H1 (cell line): ENCODE measurements around the gene SLC30A5. TPM values are rescaled to one million over a fixed set of nuclear protein-coding genes. Genes with fewer than 3 reads are reported as not detected.

ENCODE experiments used
- CTCF ChIA-PET: fragments of 300-600 bp; sonication (Branson Sonifier 250); formaldehyde crosslinking; loops from one replicate; lab custom pipeline; 2021; ENCODE audit not compliant: partially characterized antibody; lab: Charles Lee
- POLR2A ChIA-PET: fragments of 300-600 bp; sonication (Branson Sonifier 250); formaldehyde crosslinking; loops from one replicate; lab custom pipeline; 2021; ENCODE audit warnings: inconsistent platforms; ENCODE audit not compliant: partially characterized antibody; lab: Charles Lee
- DNase-seq, 2 experiments: peaks; one replicate each; pipeline versions ENCODE4 v3.0.0 to v3.0.0-alpha.2; 2010 to 2022; ENCODE audit warnings: low spot score in 2 of 2, low read depth in 1 of 2, mixed read lengths in 1 of 2
- FAIRE-seq: peaks from 2 replicates; lab custom pipeline; 2011; peaks lifted over from hg19 to GRCh38; lab: Jason Lieb, UNC
- H2AFZ ChIP-seq: 2 replicates; pipeline ENCODE4 v1.8.1; 2012; ENCODE audit warnings: low read length, inconsistent platforms
- H2AK5ac ChIP-seq: 2 replicates; pipeline ENCODE4 v1.6.1; 2013; ENCODE audit warnings: low read depth, low read length
- H2BK120ac ChIP-seq: replicated peaks from 2 replicates; pipeline ENCODE3; 2013; ENCODE audit warnings: low read depth, low read length, inconsistent platforms
- H2BK12ac ChIP-seq: 2 replicates; pipeline ENCODE4 v1.6.1; 2013; ENCODE audit warnings: low read depth, low read length
- H2BK15ac ChIP-seq: 2 replicates; pipeline ENCODE4 v1.6.1; 2013; ENCODE audit warnings: low read length
- H2BK20ac ChIP-seq: 2 replicates; pipeline ENCODE4 v1.6.1; 2013; ENCODE audit warnings: low read length
- H2BK5ac ChIP-seq: 2 replicates; pipeline ENCODE4 v1.6.1; 2013; ENCODE audit warnings: low read depth, low read length
- H3K14ac ChIP-seq: 2 replicates; pipeline ENCODE4 v1.6.1; 2013; ENCODE audit warnings: inconsistent platforms; ENCODE audit not compliant: insufficient read length
- H3K18ac ChIP-seq: 2 replicates; pipeline ENCODE4 v1.6.1; 2013; ENCODE audit warnings: low read length; ENCODE audit errors: extremely low read depth
- H3K23ac ChIP-seq: 2 replicates; pipeline ENCODE4 v1.6.1; 2013; ENCODE audit warnings: inconsistent platforms; ENCODE audit not compliant: insufficient read length
- H3K23me2 ChIP-seq: 2 replicates; pipeline ENCODE4 v1.6.1; 2013; ENCODE audit warnings: low read depth, low read length
- H3K27ac ChIP-seq: 2 replicates; pipeline ENCODE4 v1.6.1; 2011; ENCODE audit warnings: low read depth, low read length, inconsistent platforms
- H3K27me3 ChIP-seq, 4 experiments: replicated peaks in 1 of 4; 1 replicate in 1 of 4; 2 replicates in 3 of 4; pipeline versions ENCODE4 v1.6.1 to v1.8.1; 2011 to 2013; ENCODE audit warnings: low read length in 3 of 4, mild to moderate bottlenecking in 3 of 4, inconsistent platforms in 2 of 4, mixed read lengths in 2 of 4, moderate library complexity in 1 of 4; ENCODE audit not compliant: control insufficient read depth in 3 of 4, insufficient read depth in 3 of 4; ENCODE audit errors: extremely low read depth in 1 of 4
- H3K36me3 ChIP-seq, 4 experiments: 2 replicates each; pipeline versions ENCODE4 v1.6.1 to v1.8.1; 2011 to 2013; ENCODE audit warnings: mild to moderate bottlenecking in 4 of 4, low read length in 3 of 4, moderate library complexity in 2 of 4, control low read depth in 1 of 4, inconsistent platforms in 1 of 4; ENCODE audit not compliant: insufficient read depth in 4 of 4, control insufficient read depth in 2 of 4
- H3K4ac ChIP-seq: replicated peaks from 2 replicates; pipeline ENCODE3; 2013; ENCODE audit warnings: low read length, low read depth, mixed read lengths, inconsistent platforms; ENCODE audit not compliant: insufficient read length
- H3K4me1 ChIP-seq, 4 experiments: replicated peaks in 1 of 4; 1 replicate in 1 of 4; 2 replicates in 3 of 4; pipeline versions ENCODE4 v1.6.1 to v1.8.1; 2011 to 2013; ENCODE audit warnings: low read length in 3 of 4, inconsistent platforms in 2 of 4, mixed read lengths in 1 of 4; ENCODE audit not compliant: insufficient read depth in 4 of 4, control insufficient read depth in 3 of 4
- H3K4me2 ChIP-seq, 2 experiments: 2 replicates each; pipeline versions ENCODE4 v1.6.1 to v1.8.1; 2011 to 2013; ENCODE audit warnings: low read depth in 2 of 2, low read length in 2 of 2, control low read depth in 1 of 2, inconsistent platforms in 1 of 2, mild to moderate bottlenecking in 1 of 2; ENCODE audit not compliant: insufficient read depth in 1 of 2
- H3K4me3 ChIP-seq, 4 experiments: fragments of 200-600, 300-600 bp in 1 of 4; sonication (generic), shearing (Covaris generic), sonication (Bioruptor Twin) in 1 of 4; 2 replicates each; pipeline versions ENCODE4 v1.5.1 to v1.8.1; 2011 to 2016; ENCODE audit warnings: low read length in 4 of 4, low read depth in 3 of 4, control low read depth in 2 of 4, inconsistent platforms in 2 of 4, mild to moderate bottlenecking in 2 of 4, mixed read lengths in 1 of 4, moderate library complexity in 1 of 4; ENCODE audit not compliant: insufficient read depth in 2 of 4; ENCODE audit errors: extremely low read depth in 1 of 4
- H3K56ac ChIP-seq: replicated peaks from 2 replicates; pipeline ENCODE3; 2013; ENCODE audit warnings: low read depth, mild to moderate bottlenecking, mixed read lengths, low read length, inconsistent platforms; ENCODE audit not compliant: insufficient read length
- H3K79me1 ChIP-seq: 2 replicates; pipeline ENCODE4 v1.6.1; 2013; ENCODE audit warnings: low read depth, low read length, control low read depth
- H3K79me2 ChIP-seq, 2 experiments: 2 replicates each; pipeline versions ENCODE4 v1.6.1 to v1.8.1; 2012 to 2013; ENCODE audit warnings: low read length in 2 of 2, mild to moderate bottlenecking in 2 of 2, inconsistent platforms in 1 of 2; ENCODE audit not compliant: insufficient read depth in 2 of 2, control insufficient read depth in 1 of 2
- H3K9ac ChIP-seq, 4 experiments: replicated peaks in 1 of 4; 1 replicate in 1 of 4; 2 replicates in 3 of 4; pipeline versions ENCODE4 v1.6.1 to v1.8.1; 2011 to 2013; ENCODE audit warnings: low read depth in 3 of 4, low read length in 3 of 4, control low read depth in 2 of 4, mild to moderate bottlenecking in 2 of 4, moderate library complexity in 2 of 4, inconsistent platforms in 1 of 4; ENCODE audit errors: extremely low read depth in 1 of 4
- H3K9me3 ChIP-seq, 2 experiments: 2 replicates each; pipeline versions ENCODE4 v1.6.1 to v1.8.1; 2012 to 2013; ENCODE audit warnings: mild to moderate bottlenecking in 2 of 2, moderate library complexity in 2 of 2, control low read depth in 1 of 2, inconsistent platforms in 1 of 2, low read depth in 1 of 2, low read length in 1 of 2, mixed read lengths in 1 of 2; ENCODE audit not compliant: insufficient read depth in 2 of 2
- H4K20me1 ChIP-seq, 2 experiments: replicated peaks in 1 of 2; 2 replicates each; pipeline versions ENCODE3 to v1.8.1; 2011 to 2013; ENCODE audit warnings: inconsistent platforms in 2 of 2, low read length in 2 of 2, mild to moderate bottlenecking in 1 of 2; ENCODE audit not compliant: insufficient read depth in 2 of 2, control insufficient read depth in 1 of 2
- H4K5ac ChIP-seq: 2 replicates; pipeline ENCODE4 v1.6.1; 2013; ENCODE audit warnings: low read length, low read depth, mixed read lengths, inconsistent platforms; ENCODE audit not compliant: insufficient read length
- H4K8ac ChIP-seq: 2 replicates; pipeline ENCODE4 v1.8.0; 2013; ENCODE audit warnings: mild to moderate bottlenecking, moderate library complexity, low read length, inconsistent platforms; ENCODE audit not compliant: insufficient read depth; ENCODE audit errors: extremely low read depth
- H4K91ac ChIP-seq: replicated peaks from 2 replicates; pipeline ENCODE3; 2013; ENCODE audit warnings: low read length, mixed read lengths, inconsistent platforms; ENCODE audit not compliant: insufficient read length
- CBX5 ChIP-seq: fragments of 300-800, 300-1000 bp; sonication (generic); IDR thresholded peaks from 2 replicates; pipeline ENCODE4 v1.7.1; 2016; ENCODE audit warnings: antibody characterized with exemption, low read length, low read depth
- FOSL1 ChIP-seq: IDR thresholded peaks from 2 replicates; pipeline ENCODE4 v1.6.1; 2011; ENCODE audit warnings: mild to moderate bottlenecking, low read depth, low read length, moderate library complexity; ENCODE audit not compliant: insufficient read depth
- HDAC2 ChIP-seq, 2 experiments: fragments of 300-600 bp in 1 of 2; sonication (generic) in 1 of 2; IDR thresholded peaks; 2 replicates each; pipeline ENCODE4 v1.6.1; 2011 to 2012; ENCODE audit warnings: low read depth in 2 of 2, low read length in 2 of 2, mild to moderate bottlenecking in 2 of 2, moderate library complexity in 2 of 2, borderline replicate concordance in 1 of 2, inconsistent platforms in 1 of 2
- KDM5A ChIP-seq: fragments of 200-600 bp; IDR thresholded peaks from 2 replicates; pipeline ENCODE4 v1.7.1; 2012; ENCODE audit warnings: mild to moderate bottlenecking, low read length, inconsistent platforms, mixed read lengths
- SIX5 ChIP-seq: IDR thresholded peaks from 2 replicates; pipeline ENCODE4 v1.6.1; 2011; ENCODE audit warnings: mild to moderate bottlenecking, low read depth, low read length
- SUZ12 ChIP-seq: fragments of 200-600 bp; sonication (generic); IDR thresholded peaks from 2 replicates; pipeline ENCODE4 v1.6.1; 2012; ENCODE audit warnings: mild to moderate bottlenecking, inconsistent platforms, low read length, moderate library complexity, mixed read lengths
- TAF1 ChIP-seq: IDR thresholded peaks from 2 replicates; pipeline ENCODE4 v1.6.1; 2011; ENCODE audit warnings: mild to moderate bottlenecking, low read depth, low read length
- WGBS, 2 experiments: shearing (Covaris generic) in 1 of 2; methylation state at CpG; one replicate each; pipeline versions ENCODE4 v1.1.6 to v1.1.7; 2013 to 2015; ENCODE audit warnings: low lambda C conversion rate in 2 of 2, mixed read lengths in 2 of 2, inconsistent platforms in 1 of 2, low coverage in 1 of 2, missing lambda C conversion rate in 1 of 2; ENCODE audit not compliant: insufficient replicate concordance in 2 of 2, insufficient coverage in 1 of 2, insufficient read length in 1 of 2; ENCODE audit errors: extremely low coverage in 1 of 2, missing lambda C conversion rate in 1 of 2; 5-methylcytosine and 5-hydroxymethylcytosine counted together
- polyA plus RNA-seq, 7 experiments: library from polyadenylated mRNA; depleted of rRNA in 3 of 7; stranded (reverse) in 5 of 7; unstranded in 2 of 7; fragments of >200 nt in 5 of 7; fragments of 200-250 nt in 2 of 7; gene quantifications; 1 replicate in 5 of 7; 2 replicates in 1 of 7; 4 replicates in 1 of 7; pipeline versions ENCODE4 v1.2.1 to v1.2.3, GENCODE V29; 2011 to 2013; ENCODE audit warnings: missing spikeins in 2 of 7, mixed read lengths in 2 of 7
- total RNA-seq: library from RNA; stranded (reverse); fragmentation: NEBNext Ultra II Directional; extraction: Animal tissue kit (Norgen Biotek cat#: 25700); gene quantifications from 2 replicates; pipeline ENCODE4 v1.2.1, GENCODE V29; 2021

The SLC30A5 gene
- total and polyA plus RNA-seq, 2 of the 8 experiments (the other 6 are each of a cell fraction or from before 2014, with no cell fraction given): 31.0 to 43.5 TPM

- no peak overlapping the region for H2BK12ac ChIP-seq
- no peak overlapping the region for H3K9ac ChIP-seq
- H3K56ac ChIP-seq: no peak overlapping the region
- H3K27ac ChIP-seq: no peak overlapping the region
- H2BK5ac ChIP-seq: no peak overlapping the region
- DNase-seq: no peak
- H4K20me1 ChIP-seq: no peaks in the 10 kb centered on the region
- H2BK120ac ChIP-seq: no peak overlapping the region
- no peak overlapping the region for H3K4me3 ChIP-seq
- H3K79me1 ChIP-seq: no peaks in the 10 kb centered on the region
- H3K9me3 ChIP-seq: no peaks in the 10 kb centered on the region
- no peaks in the 10 kb centered on the region for H3K4me1 ChIP-seq
- no peak overlapping the region for H4K5ac ChIP-seq
- H3K23ac ChIP-seq: no peak overlapping the region
- H2AFZ ChIP-seq: no peak overlapping the region
- ChIA-PET CTCF (no interaction called here), POLR2A (interaction anchor here (1.0 to 1.5 kb wide), 2 partner anchors 32 to 35 kb away, joined by 3 to 4 read pairs; partner anchors contain the start of gene CENPH)
- no peaks in the 10 kb centered on the region for H3K79me2 ChIP-seq
- no peak overlapping the region for H3K4ac ChIP-seq
- no peak overlapping the region for H2BK15ac ChIP-seq
- no peak overlapping the region for H2BK20ac ChIP-seq
- no peaks in the 10 kb centered on the region for H3K36me3 ChIP-seq
- no peak for FAIRE-seq
- H2AK5ac ChIP-seq: no peak overlapping the region
- no peaks in the 10 kb centered on the region for H3K23me2 ChIP-seq
- no peak overlapping the region for H3K18ac ChIP-seq
- no peak overlapping the region for H4K8ac ChIP-seq
- H4K91ac ChIP-seq: no peak overlapping the region
- no peak overlapping the region for H3K14ac ChIP-seq
- TF ChIP-seq TAF1: no peak
- TF ChIP-seq SIX5: no peak
- no peak for TF ChIP-seq FOSL1
- no peak for TF ChIP-seq HDAC2 (IDR thresholded peaks at IDR 0.05; ENCODE audit: borderline replicate concordance in 1 of 2, low read depth in 2 of 2, low read length in 2 of 2)
- TF ChIP-seq KDM5A: no peak
- no peak for TF ChIP-seq SUZ12
- TF ChIP-seq CBX5: no peak
- no peak overlapping the region for H3K4me2 ChIP-seq
- H3K27me3 ChIP-seq: no peaks in the 10 kb centered on the region
- 78% methylated on average over 3 of the region's 3 CpGs; no CpG with 5 or more reads in 1 of the 2 experiments for WGBS, 2 experiments
Observed at GRCh38 chr5:69158039-69158438, 64.2 kb downstream of the SLC30A5 start.
